Endothelial cell of umbilical vein (primary cell): ENCODE data around the gene NHERF2.

Source experiments
- EZH2 ChIP-seq: IDR thresholded peaks from 2 replicates; pipeline ENCODE4 v1.6.1; 2012; ENCODE audit warnings: borderline replicate concordance, low read depth, mild to moderate bottlenecking, moderate library complexity, low read length, inconsistent platforms; ENCODE audit not compliant: severe bottlenecking
- FOS ChIP-seq: IDR thresholded peaks from 2 replicates; pipeline ENCODE4 v1.6.1; 2011; ENCODE audit warnings: mild to moderate bottlenecking, low read length, moderate library complexity, borderline replicate concordance; ENCODE audit not compliant: insufficient read depth
- GATA2 ChIP-seq: IDR thresholded peaks from 2 replicates; pipeline ENCODE4 v1.7.0; 2011; ENCODE audit warnings: low read depth, mild to moderate bottlenecking, moderate library complexity, mixed read lengths, low read length; ENCODE audit not compliant: insufficient read length, insufficient read depth
- JUN ChIP-seq: IDR thresholded peaks from 2 replicates; pipeline ENCODE4 v1.6.1; 2011; ENCODE audit warnings: borderline replicate concordance, low read depth; ENCODE audit not compliant: insufficient read length, insufficient read depth
- MYC ChIP-seq: IDR thresholded peaks from one replicate; pipeline ENCODE4 v1.6.1; 2011; ENCODE audit warnings: mild to moderate bottlenecking, low read depth, low read length
- POLR2A ChIP-seq: IDR thresholded peaks from 2 replicates; pipeline ENCODE4 v1.6.1; 2012; ENCODE audit warnings: low read depth, mild to moderate bottlenecking, control low read depth, low read length
- POLR2AphosphoS5 ChIP-seq: IDR thresholded peaks from 2 replicates; pipeline ENCODE4 v1.6.1; 2012; ENCODE audit warnings: low read depth, mild to moderate bottlenecking, control low read depth, low read length, moderate library complexity; ENCODE audit not compliant: insufficient read depth
- TF ChIP-seq, protein P1 (sequence below), 2 donors: IDR thresholded peaks; 1 replicate in 1 of 2; 2 replicates in 1 of 2; pipeline ENCODE4 v1.5.1; 2011; ENCODE audit warnings: low read length in 2 of 2, mild to moderate bottlenecking in 2 of 2, moderate library complexity in 2 of 2, control low read depth in 1 of 2, inconsistent platforms in 1 of 2, low read depth in 1 of 2; ENCODE audit not compliant: insufficient read depth in 1 of 2; ENCODE audit errors: extremely low read depth in 1 of 2
- TF ChIP-seq, protein P2 (sequence below): IDR thresholded peaks from 2 replicates; pipeline ENCODE4 v1.6.1; 2011; ENCODE audit not compliant: insufficient read depth, insufficient read length

DNA sequence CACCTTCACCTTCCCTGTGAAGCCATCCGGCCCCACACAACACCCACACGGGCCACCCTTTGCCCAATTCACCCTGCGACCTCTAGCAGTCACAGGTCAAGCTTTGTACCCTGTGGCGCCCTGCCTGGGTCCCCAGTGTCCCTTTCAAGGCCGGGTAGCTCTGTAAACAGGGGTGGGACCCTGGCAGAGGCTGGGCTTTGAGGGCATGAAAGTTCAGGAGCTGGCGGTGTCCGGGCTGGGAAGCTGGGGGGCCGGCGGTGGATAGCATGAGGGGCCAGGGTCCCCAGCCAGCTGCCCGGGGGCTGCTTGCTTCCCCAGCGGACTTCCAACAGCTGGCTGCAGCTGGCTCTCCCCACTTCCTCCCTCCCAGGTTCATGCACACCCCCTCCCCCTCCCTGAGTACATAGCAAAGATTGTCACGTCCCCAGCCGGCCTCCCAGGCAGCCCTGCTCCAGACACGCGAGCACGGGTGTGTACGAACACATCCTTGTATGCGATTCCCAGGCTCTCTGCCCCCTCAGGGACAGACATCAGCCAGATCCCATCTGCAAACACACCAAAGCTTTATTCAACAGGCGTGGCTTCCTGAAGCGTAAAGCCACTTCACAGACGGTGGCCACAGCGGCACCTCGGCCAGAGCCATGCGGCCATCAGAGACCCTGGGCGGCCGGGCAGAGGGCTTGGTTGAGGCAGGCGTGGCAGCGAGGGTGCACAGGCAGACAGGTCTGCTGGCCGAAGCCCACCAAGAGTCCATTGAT, 12.8 kb downstream of the NHERF2 start:
- TF ChIP-seq POLR2A = no peak
- TF ChIP-seq, protein P1, sequence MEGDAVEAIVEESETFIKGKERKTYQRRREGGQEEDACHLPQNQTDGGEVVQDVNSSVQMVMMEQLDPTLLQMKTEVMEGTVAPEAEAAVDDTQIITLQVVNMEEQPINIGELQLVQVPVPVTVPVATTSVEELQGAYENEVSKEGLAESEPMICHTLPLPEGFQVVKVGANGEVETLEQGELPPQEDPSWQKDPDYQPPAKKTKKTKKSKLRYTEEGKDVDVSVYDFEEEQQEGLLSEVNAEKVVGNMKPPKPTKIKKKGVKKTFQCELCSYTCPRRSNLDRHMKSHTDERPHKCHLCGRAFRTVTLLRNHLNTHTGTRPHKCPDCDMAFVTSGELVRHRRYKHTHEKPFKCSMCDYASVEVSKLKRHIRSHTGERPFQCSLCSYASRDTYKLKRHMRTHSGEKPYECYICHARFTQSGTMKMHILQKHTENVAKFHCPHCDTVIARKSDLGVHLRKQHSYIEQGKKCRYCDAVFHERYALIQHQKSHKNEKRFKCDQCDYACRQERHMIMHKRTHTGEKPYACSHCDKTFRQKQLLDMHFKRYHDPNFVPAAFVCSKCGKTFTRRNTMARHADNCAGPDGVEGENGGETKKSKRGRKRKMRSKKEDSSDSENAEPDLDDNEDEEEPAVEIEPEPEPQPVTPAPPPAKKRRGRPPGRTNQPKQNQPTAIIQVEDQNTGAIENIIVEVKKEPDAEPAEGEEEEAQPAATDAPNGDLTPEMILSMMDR (IDR thresholded peaks at IDR 0.05; ENCODE audit: extremely low read depth in 1 of 2, insufficient read depth in 1 of 2, low read depth in 1 of 2, low read length in 2 of 2) = no peak
- no peak for TF ChIP-seq POLR2AphosphoS5
- no peak for TF ChIP-seq EZH2
- no peak for TF ChIP-seq JUN
- no peak for TF ChIP-seq MYC
- no peak for TF ChIP-seq FOS
- TF ChIP-seq, protein P2, sequence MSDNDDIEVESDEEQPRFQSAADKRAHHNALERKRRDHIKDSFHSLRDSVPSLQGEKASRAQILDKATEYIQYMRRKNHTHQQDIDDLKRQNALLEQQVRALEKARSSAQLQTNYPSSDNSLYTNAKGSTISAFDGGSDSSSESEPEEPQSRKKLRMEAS = no peak
- TF ChIP-seq GATA2 = no peak
